Hematopoietic multipotent progenitor cell treated with erythropoietin and hydrocortisone succinate and interleukin-3 and kit ligand, for 6 days (in vitro differentiated cells): ENCODE data around the gene CDH8.
"Not testable (repeated sequence)": the region's sequence is repeated elsewhere in the genome, so short reads cannot be mapped to it uniquely, and the experiment has no call there.

Experiments
- DNase-seq: peaks from one replicate; pipeline ENCODE4 v3.0.0-alpha.2; 2015

Gene CDH8

GRCh38 chr16:61763013-61763412 lies 273.2 kb downstream of the CDH8 start:
- DNase-seq, result no peak

GRCh38 chr16:61730997-61731396 lies 305.2 kb downstream of the CDH8 start:
- no peak for DNase-seq

GRCh38 chr16:61726701-61727100 lies 309.5 kb downstream of the CDH8 start:
- no peak for DNase-seq

GRCh38 chr16:61726125-61726524 lies 310.1 kb downstream of the CDH8 start:
- no peak for DNase-seq

- no peak for DNase-seq
Measured at GRCh38 chr16:61721544-61721943, 314.7 kb downstream of the CDH8 start.

- no peak for DNase-seq
Measured at GRCh38 chr16:61715393-61715792, 320.8 kb downstream of the CDH8 start.

GRCh38 chr16:61713787-61714186 lies 322.5 kb downstream of the CDH8 start:
- DNase-seq, result no peak

GRCh38 chr16:61699640-61700039 lies 336.6 kb downstream of the CDH8 start:
- not testable (repeated sequence) for DNase-seq

- DNase-seq, result no peak
Measured at GRCh38 chr16:61684541-61684940, 351.7 kb downstream of the CDH8 start.

- no peak for DNase-seq
Measured at GRCh38 chr16:61681673-61682072, 354.6 kb downstream of the CDH8 start.

- DNase-seq, result no peak
Measured at GRCh38 chr16:61681124-61681523, 355.1 kb downstream of the CDH8 start.

- DNase-seq, result no peak
Measured at GRCh38 chr16:61678182-61678581, 358.1 kb downstream of the CDH8 start.

GRCh38 chr16:61677776-61678175 lies 358.5 kb downstream of the CDH8 start:
- DNase-seq, result no peak

GRCh38 chr16:61676740-61677139 lies 359.5 kb downstream of the CDH8 start:
- DNase-seq, result no peak

- no peak for DNase-seq
Measured at GRCh38 chr16:61671161-61671560, 365.1 kb downstream of the CDH8 start.

- no peak for DNase-seq
Measured at GRCh38 chr16:61665512-61665911, 370.7 kb downstream of the CDH8 start.

- DNase-seq, result no peak
Measured at GRCh38 chr16:61659936-61660335, 376.3 kb downstream of the CDH8 start.

GRCh38 chr16:61654962-61655361 lies 381.3 kb downstream of the CDH8 start:
- DNase-seq, result no peak

GRCh38 chr16:61653544-61653943 lies 382.7 kb downstream of the CDH8 start:
- DNase-seq, result no peak

GRCh38 chr16:61645561-61645960 lies 390.7 kb downstream of the CDH8 start:
- DNase-seq, result no peak

GRCh38 chr16:61644736-61645135 lies 391.5 kb downstream of the CDH8 start:
- no peak for DNase-seq

- no peak for DNase-seq
Measured at GRCh38 chr16:61617219-61617783, 418.9 kb downstream of the CDH8 start.

GRCh38 chr16:61616088-61616487 lies 420.1 kb downstream of the CDH8 start:
- no peak for DNase-seq

GRCh38 chr16:61611847-61612491 lies 424.3 kb downstream of the CDH8 start:
- no peak for DNase-seq

- DNase-seq, result no peak
Measured at GRCh38 chr16:61606581-61606980, 429.7 kb downstream of the CDH8 start.
